Transverse colon (tissue), 4 donors: ENCODE results near the gene PALS2.

Experiments
- EP300 ChIP-seq: sonication (generic); formaldehyde crosslinking; IDR thresholded peaks from one replicate; pipeline ENCODE4 v1.6.1; 2017; ENCODE audit warnings: antibody characterized with exemption, low read depth
- POLR2A ChIP-seq: fragments of 450-650 bp; IDR thresholded peaks from one replicate; pipeline ENCODE4 v1.6.1; 2016; ENCODE audit warnings: antibody characterized with exemption, mild to moderate bottlenecking, moderate library complexity
- POLR2AphosphoS5 ChIP-seq, 3 donors: sonication (generic); formaldehyde crosslinking; IDR thresholded peaks; one replicate each; pipeline ENCODE4 v1.6.1; 2016; ENCODE audit warnings: antibody characterized with exemption in 3 of 3
- TF ChIP-seq, protein P1 (sequence below), 5 experiments: fragments of 200-600 bp in 3 of 5; fragments of 450-650 bp in 2 of 5; sonication (generic) in 3 of 5; IDR thresholded peaks; 1 replicate in 2 of 5; 2 replicates in 3 of 5; pipeline ENCODE4 v1.5.1; 2016 to 2017; ENCODE audit warnings: antibody characterized with exemption in 5 of 5, inconsistent platforms in 3 of 5, mild to moderate bottlenecking in 2 of 5, moderate library complexity in 1 of 5

DNA sequence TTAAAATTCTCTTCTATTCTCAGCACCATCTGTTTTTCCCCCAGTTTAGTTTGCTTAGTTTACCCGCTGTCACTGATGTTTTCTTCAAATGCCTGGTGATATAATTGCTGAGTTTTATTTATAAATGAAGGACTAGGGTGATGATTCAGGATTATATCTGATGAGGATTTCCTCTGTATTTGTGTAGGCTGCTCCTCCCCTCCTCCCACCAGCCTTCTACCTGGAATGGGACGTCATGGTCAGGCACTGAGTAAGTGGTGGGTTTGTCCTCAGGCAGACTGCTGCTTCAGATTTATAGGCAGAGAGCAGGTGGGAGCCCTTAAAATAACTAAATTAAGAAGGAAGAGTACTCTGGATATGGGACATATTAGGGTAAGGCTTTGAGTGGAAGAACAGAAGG, 35.8 kb downstream of the PALS2 start:
- TF ChIP-seq, protein P1, sequence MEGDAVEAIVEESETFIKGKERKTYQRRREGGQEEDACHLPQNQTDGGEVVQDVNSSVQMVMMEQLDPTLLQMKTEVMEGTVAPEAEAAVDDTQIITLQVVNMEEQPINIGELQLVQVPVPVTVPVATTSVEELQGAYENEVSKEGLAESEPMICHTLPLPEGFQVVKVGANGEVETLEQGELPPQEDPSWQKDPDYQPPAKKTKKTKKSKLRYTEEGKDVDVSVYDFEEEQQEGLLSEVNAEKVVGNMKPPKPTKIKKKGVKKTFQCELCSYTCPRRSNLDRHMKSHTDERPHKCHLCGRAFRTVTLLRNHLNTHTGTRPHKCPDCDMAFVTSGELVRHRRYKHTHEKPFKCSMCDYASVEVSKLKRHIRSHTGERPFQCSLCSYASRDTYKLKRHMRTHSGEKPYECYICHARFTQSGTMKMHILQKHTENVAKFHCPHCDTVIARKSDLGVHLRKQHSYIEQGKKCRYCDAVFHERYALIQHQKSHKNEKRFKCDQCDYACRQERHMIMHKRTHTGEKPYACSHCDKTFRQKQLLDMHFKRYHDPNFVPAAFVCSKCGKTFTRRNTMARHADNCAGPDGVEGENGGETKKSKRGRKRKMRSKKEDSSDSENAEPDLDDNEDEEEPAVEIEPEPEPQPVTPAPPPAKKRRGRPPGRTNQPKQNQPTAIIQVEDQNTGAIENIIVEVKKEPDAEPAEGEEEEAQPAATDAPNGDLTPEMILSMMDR (IDR thresholded peaks at IDR 0.05), result no peak
- TF ChIP-seq POLR2AphosphoS5 (IDR thresholded peaks at IDR 0.05), result no peak
- no peak for TF ChIP-seq EP300
- no peak for TF ChIP-seq POLR2A
